Measurements from ENCODE around the gene MRO. TPM values are rescaled to one million over a fixed set of nuclear protein-coding genes. Genes with fewer than 3 reads are reported as not detected.

Gene MRO
- total RNA-seq, 1 donor from 2014 or later, result not detected

DNA sequence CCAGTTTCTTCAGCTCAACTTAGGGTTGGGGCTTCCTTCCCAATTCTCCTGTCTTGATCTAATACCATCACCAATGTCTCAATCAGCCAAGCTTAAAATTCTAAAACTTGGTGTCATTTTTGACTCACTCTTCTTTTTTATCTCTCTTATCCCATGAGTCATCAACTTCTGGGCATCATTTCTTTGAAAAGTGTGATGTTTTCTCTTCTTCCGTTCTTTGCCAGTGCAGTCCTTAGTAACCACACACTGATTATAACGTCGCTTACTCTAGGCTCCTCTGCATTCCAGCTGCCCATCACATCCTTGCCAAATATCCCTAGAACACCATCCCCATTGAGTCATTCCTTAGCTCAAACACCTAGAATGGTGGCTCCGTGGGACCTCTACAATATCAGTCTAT lies 27.4 kb upstream of the MRO start:
- Mint-ChIP-seq H3K4me3 (ENCODE audit: low read depth) (no peak overlapping the region), H3K27ac (no peak overlapping the region), H3K9me3 (ENCODE audit: low read depth) (no peaks in the 10 kb centered on the region), H3K27me3 (no peaks in the 10 kb centered on the region), H3K4me1 (ENCODE audit: low read depth) (peaks cover 10% of the 10 kb centered on the region), H3K36me3 (ENCODE audit: insufficient read depth) (no peaks in the 10 kb centered on the region)
- TF ChIP-seq, protein P1, sequence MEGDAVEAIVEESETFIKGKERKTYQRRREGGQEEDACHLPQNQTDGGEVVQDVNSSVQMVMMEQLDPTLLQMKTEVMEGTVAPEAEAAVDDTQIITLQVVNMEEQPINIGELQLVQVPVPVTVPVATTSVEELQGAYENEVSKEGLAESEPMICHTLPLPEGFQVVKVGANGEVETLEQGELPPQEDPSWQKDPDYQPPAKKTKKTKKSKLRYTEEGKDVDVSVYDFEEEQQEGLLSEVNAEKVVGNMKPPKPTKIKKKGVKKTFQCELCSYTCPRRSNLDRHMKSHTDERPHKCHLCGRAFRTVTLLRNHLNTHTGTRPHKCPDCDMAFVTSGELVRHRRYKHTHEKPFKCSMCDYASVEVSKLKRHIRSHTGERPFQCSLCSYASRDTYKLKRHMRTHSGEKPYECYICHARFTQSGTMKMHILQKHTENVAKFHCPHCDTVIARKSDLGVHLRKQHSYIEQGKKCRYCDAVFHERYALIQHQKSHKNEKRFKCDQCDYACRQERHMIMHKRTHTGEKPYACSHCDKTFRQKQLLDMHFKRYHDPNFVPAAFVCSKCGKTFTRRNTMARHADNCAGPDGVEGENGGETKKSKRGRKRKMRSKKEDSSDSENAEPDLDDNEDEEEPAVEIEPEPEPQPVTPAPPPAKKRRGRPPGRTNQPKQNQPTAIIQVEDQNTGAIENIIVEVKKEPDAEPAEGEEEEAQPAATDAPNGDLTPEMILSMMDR (IDR thresholded peaks at IDR 0.05; ENCODE audit: unreplicated experiment), result no peak
- DNase-seq (ENCODE audit: low spot score, unreplicated experiment), result no peak

DNA sequence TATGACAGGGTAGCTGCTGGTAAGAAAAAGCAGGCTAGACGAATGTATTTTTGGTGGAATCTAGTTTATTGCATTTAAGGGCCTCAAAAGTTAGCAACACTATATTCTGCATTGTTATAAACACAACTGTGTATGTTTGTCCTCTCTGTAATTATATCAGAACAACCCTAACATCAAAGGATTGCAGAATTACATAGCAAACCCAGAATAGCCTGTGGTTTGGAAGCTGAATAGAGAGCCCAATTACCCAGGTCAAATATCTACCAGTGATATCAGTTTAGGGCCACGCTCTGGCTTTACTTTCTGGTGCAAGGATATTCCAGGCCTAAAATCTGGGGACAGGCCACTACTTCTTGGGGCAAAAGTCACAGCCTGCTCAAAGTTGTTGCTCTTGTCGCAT lies 25.1 kb upstream of the MRO start:
- Mint-ChIP-seq H3K4me3 (ENCODE audit: low read depth) (no peak overlapping the region), H3K36me3 (ENCODE audit: insufficient read depth) (no peaks in the 10 kb centered on the region), H3K27me3 (no peaks in the 10 kb centered on the region), H3K4me1 (ENCODE audit: low read depth) (peaks cover 19% of the 10 kb centered on the region), H3K9me3 (ENCODE audit: low read depth) (no peaks in the 10 kb centered on the region), H3K27ac (no peak overlapping the region)
- TF ChIP-seq, protein P1 (IDR thresholded peaks at IDR 0.05; ENCODE audit: unreplicated experiment), result no peak
- no peak for DNase-seq (ENCODE audit: low spot score, unreplicated experiment)

DNA sequence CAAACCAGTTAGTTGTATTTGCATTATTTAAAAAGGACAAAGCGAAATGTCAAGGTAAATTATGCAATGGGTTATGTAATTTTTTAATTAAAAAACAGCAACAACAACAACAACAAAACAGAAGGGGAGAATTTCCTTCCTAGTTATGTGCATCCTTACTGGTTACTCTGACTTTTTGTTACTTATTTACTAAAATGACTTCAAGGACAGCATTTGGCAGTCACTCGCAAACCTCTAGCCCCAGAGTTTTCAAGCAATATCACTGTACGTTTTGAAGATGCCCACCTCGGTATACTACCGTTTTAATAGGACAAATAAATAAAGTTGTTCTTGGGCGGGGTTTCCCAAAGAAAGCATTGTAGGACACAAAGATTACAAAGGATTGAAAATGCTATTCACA lies 24.7 kb upstream of the MRO start:
- Mint-ChIP-seq H3K27ac (no peak overlapping the region), H3K36me3 (ENCODE audit: insufficient read depth) (no peaks in the 10 kb centered on the region), H3K9me3 (ENCODE audit: low read depth) (no peaks in the 10 kb centered on the region), H3K4me3 (ENCODE audit: low read depth) (no peak overlapping the region), H3K27me3 (no peaks in the 10 kb centered on the region), H3K4me1 (ENCODE audit: low read depth) (peaks cover 23% of the 10 kb centered on the region)
- DNase-seq (ENCODE audit: low spot score, unreplicated experiment), result no peak
- TF ChIP-seq, protein P1 (IDR thresholded peaks at IDR 0.05; ENCODE audit: unreplicated experiment), result no peak

DNA sequence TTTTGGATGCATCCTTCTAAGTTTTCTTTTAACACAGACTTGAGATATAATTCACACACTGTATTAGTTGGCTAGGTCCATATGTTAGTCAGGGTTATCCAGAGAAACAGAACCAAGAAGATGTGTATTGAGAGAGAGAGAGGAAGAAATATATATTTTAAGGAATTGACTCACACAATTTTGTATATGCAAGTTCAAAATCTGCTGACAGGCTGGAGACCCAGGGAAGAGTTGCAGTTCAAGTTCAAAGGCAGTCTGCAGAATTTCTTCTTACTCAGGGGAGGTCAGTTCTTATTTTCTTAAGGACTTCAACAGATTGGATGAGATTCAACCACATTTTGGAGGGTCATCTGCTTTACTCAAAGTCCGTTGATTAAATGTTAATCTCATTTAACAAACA lies 23.0 kb upstream of the MRO start:
- no peak for DNase-seq (ENCODE audit: low spot score, unreplicated experiment)
- TF ChIP-seq, protein P1 (IDR thresholded peaks at IDR 0.05; ENCODE audit: unreplicated experiment), result no peak
- Mint-ChIP-seq H3K27me3 (no peaks in the 10 kb centered on the region), H3K27ac (no peak overlapping the region), H3K36me3 (ENCODE audit: insufficient read depth) (no peaks in the 10 kb centered on the region), H3K4me3 (ENCODE audit: low read depth) (no peak overlapping the region), H3K9me3 (ENCODE audit: low read depth) (no peaks in the 10 kb centered on the region), H3K4me1 (ENCODE audit: low read depth) (peaks cover 31% of the 10 kb centered on the region)

DNA sequence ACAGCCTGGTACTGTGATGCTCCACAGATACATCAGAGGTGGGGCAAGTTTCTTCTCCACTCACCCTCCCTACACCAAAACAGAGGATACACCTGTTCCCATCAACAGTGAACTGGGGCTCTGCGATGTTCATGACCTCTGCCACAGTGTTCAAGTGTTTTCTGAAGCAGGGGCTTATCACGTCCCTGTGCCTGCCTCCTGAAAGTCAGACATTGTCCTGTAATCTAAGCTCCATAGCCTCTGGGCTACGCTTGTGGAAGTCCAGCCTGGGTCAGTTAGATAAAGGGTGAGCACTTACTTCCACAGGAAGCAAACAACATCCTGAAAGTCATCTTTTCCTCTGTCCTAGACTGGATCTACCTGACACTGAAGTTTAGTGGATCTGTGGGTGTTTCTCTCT lies 20.2 kb upstream of the MRO start:
- no peak overlapping the region for H3K4me3 Mint-ChIP-seq (ENCODE audit: low read depth)
- peaks cover 34% of the 10 kb centered on the region for H3K4me1 Mint-ChIP-seq (ENCODE audit: low read depth)
- DNase-seq (ENCODE audit: low spot score, unreplicated experiment), result no peak
- H3K27me3 Mint-ChIP-seq, result no peaks in the 10 kb centered on the region
- TF ChIP-seq, protein P1 (IDR thresholded peaks at IDR 0.05; ENCODE audit: unreplicated experiment), result no peak
- H3K9me3 Mint-ChIP-seq (ENCODE audit: low read depth), result no peaks in the 10 kb centered on the region
- no peaks in the 10 kb centered on the region for H3K36me3 Mint-ChIP-seq (ENCODE audit: insufficient read depth)
- no peak overlapping the region for H3K27ac Mint-ChIP-seq

All from progenitor cell of endocrine pancreas (in vitro differentiated cells).